IMR-90 (cell line): ENCODE results near the gene KCNQ5. TPM values are rescaled to one million over a fixed set of nuclear protein-coding genes. Genes with fewer than 3 reads are reported as not detected.

Source experiments
- ATAC-seq: fragments of 200-7000 bp; cut with Tn5 transposase; 2 replicates; pipeline ENCODE4 v1.9.1; 2020; ENCODE audit warnings: low read depth, mild to moderate bottlenecking, moderate library complexity
- BruUV-seq: library from RNA; stranded (reverse); fragments of 400-500 nt; replicated peaks from 2 replicates; lab custom pipeline; 2021; lab: Mats Ljungman, UMichigan
- CTCF ChIA-PET: fragments of 300-600 bp; formaldehyde crosslinking; extraction: SDS; loops from one replicate; lab custom pipeline; 2021; ENCODE audit warnings: antibody characterized with exemption; lab: Yijun Ruan, JAX
- POLR2A ChIA-PET: fragments of 300-600 bp; sonication (Branson Sonifier 250); formaldehyde crosslinking; loops from one replicate; lab custom pipeline; 2022; ENCODE audit warnings: antibody characterized with exemption; ENCODE audit not compliant: unreplicated experiment; lab: Charles Lee
- DNase-seq: peaks from one replicate; pipeline ENCODE4 v3.0.0; 2013
- H2AFZ ChIP-seq: replicated peaks from 2 replicates; pipeline ENCODE3; 2013; ENCODE audit warnings: low read length, mild to moderate bottlenecking; ENCODE audit not compliant: poor library complexity
- H2AK5ac ChIP-seq: 2 replicates; pipeline ENCODE4 v1.6.1; 2013; ENCODE audit warnings: low read depth, low read length, inconsistent platforms
- H2AK9ac ChIP-seq: replicated peaks from 2 replicates; pipeline ENCODE3; 2013; ENCODE audit warnings: mild to moderate bottlenecking, low read depth, low read length, moderate library complexity; ENCODE audit not compliant: poor library complexity
- H2BK120ac ChIP-seq: 2 replicates; pipeline ENCODE4 v1.6.1; 2013; ENCODE audit warnings: low read depth, low read length, inconsistent platforms
- H2BK15ac ChIP-seq: 3 replicates; pipeline ENCODE4 v1.6.1; 2013; ENCODE audit warnings: low read depth, low read length, inconsistent platforms
- H2BK20ac ChIP-seq: 2 replicates; pipeline ENCODE4 v1.6.1; 2013; ENCODE audit warnings: low read depth, mild to moderate bottlenecking, inconsistent platforms, low read length, moderate library complexity
- H2BK5ac ChIP-seq: 2 replicates; pipeline ENCODE4 v1.6.1; 2013; ENCODE audit warnings: mild to moderate bottlenecking, low read depth, low read length, inconsistent platforms; ENCODE audit not compliant: poor library complexity, severe bottlenecking
- H3K14ac ChIP-seq: replicated peaks from 2 replicates; pipeline ENCODE4 v1.6.1; 2013; ENCODE audit warnings: low read depth, low read length, inconsistent platforms
- H3K18ac ChIP-seq: 2 replicates; pipeline ENCODE4 v1.6.1; 2013; ENCODE audit warnings: low read depth, low read length, control low read depth
- H3K23ac ChIP-seq: 2 replicates; pipeline ENCODE4 v1.6.1; 2013; ENCODE audit warnings: low read depth, low read length, inconsistent platforms
- H3K27ac ChIP-seq: 2 replicates; pipeline ENCODE4 v1.5.1; 2013; ENCODE audit warnings: mild to moderate bottlenecking, control low read depth, low read length; ENCODE audit not compliant: insufficient read depth
- H3K27me3 ChIP-seq: 2 replicates; pipeline ENCODE4 v1.6.1; 2013; ENCODE audit warnings: low read length; ENCODE audit not compliant: control insufficient read depth, insufficient read depth
- H3K36me3 ChIP-seq: 2 replicates; pipeline ENCODE4 v1.6.1; 2013; ENCODE audit warnings: low read length, mixed read lengths; ENCODE audit not compliant: control insufficient read depth, insufficient read depth
- H3K4ac ChIP-seq: 2 replicates; pipeline ENCODE4 v1.6.1; 2013; ENCODE audit warnings: low read depth, low read length, inconsistent platforms
- H3K4me1 ChIP-seq: 2 replicates; pipeline ENCODE4 v1.6.1; 2013; ENCODE audit warnings: low read length, mixed read lengths; ENCODE audit not compliant: control insufficient read depth, insufficient read depth
- H3K4me2 ChIP-seq: 2 replicates; pipeline ENCODE4 v1.6.1; 2013; ENCODE audit warnings: low read depth, mild to moderate bottlenecking, control low read depth, low read length, moderate library complexity
- H3K4me3 ChIP-seq: 2 replicates; pipeline ENCODE4 v1.5.1; 2013; ENCODE audit warnings: low read depth, mild to moderate bottlenecking, control low read depth, low read length, moderate library complexity; ENCODE audit not compliant: insufficient read depth
- H3K56ac ChIP-seq: 2 replicates; pipeline ENCODE4 v1.6.1; 2013; ENCODE audit warnings: low read length, inconsistent platforms; ENCODE audit not compliant: insufficient read depth; ENCODE audit errors: extremely low read depth
- H3K79me1 ChIP-seq, 2 experiments: 2 replicates each; pipeline ENCODE4 v1.6.1; 2013; ENCODE audit warnings: low read length in 2 of 2, inconsistent platforms in 1 of 2, low read depth in 1 of 2
- H3K9ac ChIP-seq: 2 replicates; pipeline ENCODE4 v1.6.1; 2013; ENCODE audit warnings: low read depth, low read length, control low read depth
- H3K9me1 ChIP-seq: 2 replicates; pipeline ENCODE4 v1.6.1; 2013; ENCODE audit warnings: low read length, inconsistent platforms; ENCODE audit not compliant: insufficient read depth
- H3K9me3 ChIP-seq: 2 replicates; pipeline ENCODE4 v1.6.1; 2013; ENCODE audit warnings: low read length; ENCODE audit not compliant: control insufficient read depth, insufficient read depth
- H4K20me1 ChIP-seq: 2 replicates; pipeline ENCODE4 v1.6.1; 2013; ENCODE audit warnings: low read length, inconsistent platforms; ENCODE audit not compliant: insufficient read depth
- H4K5ac ChIP-seq: 2 replicates; pipeline ENCODE4 v1.6.1; 2013; ENCODE audit warnings: mild to moderate bottlenecking, low read depth, low read length, control low read depth
- H4K8ac ChIP-seq, 2 experiments: 2 replicates each; pipeline ENCODE4 v1.6.1; 2013; ENCODE audit warnings: low read depth in 2 of 2, low read length in 2 of 2, control low read depth in 1 of 2, inconsistent platforms in 1 of 2
- H4K91ac ChIP-seq: 2 replicates; pipeline ENCODE4 v1.6.1; 2013; ENCODE audit warnings: low read depth, low read length, inconsistent platforms; ENCODE audit not compliant: insufficient read depth
- BHLHE40 ChIP-seq: fragments of 150-350 bp; IDR thresholded peaks from 2 replicates; pipeline ENCODE4 v1.6.1; 2016; ENCODE audit warnings: mild to moderate bottlenecking, low read depth, low read length
- CEBPB ChIP-seq: IDR thresholded peaks from 2 replicates; pipeline ENCODE4 v1.6.1; 2012; ENCODE audit warnings: low read depth, low read length, improper control_type of control experiment
- CHD1 ChIP-seq: IDR thresholded peaks from 2 replicates; pipeline ENCODE4 v1.6.1; 2012; ENCODE audit warnings: low read depth, low read length, improper control_type of control experiment
- CTCF ChIP-seq: conservative IDR thresholded peaks from 2 replicates; pipeline ENCODE4 v1.5.1; 2012; ENCODE audit warnings: mild to moderate bottlenecking, low read depth, low read length, improper control_type of control experiment
- MAFK ChIP-seq: IDR thresholded peaks from 2 replicates; pipeline ENCODE4 v1.6.1; 2012; ENCODE audit warnings: low read depth, low read length, improper control_type of control experiment
- MXI1 ChIP-seq: IDR thresholded peaks from 2 replicates; pipeline ENCODE4 v1.6.1; 2012; ENCODE audit warnings: low read depth, mild to moderate bottlenecking, low read length, moderate library complexity, borderline replicate concordance
- NFE2L2 ChIP-seq: fragments of 150-350 bp; IDR thresholded peaks from 2 replicates; pipeline ENCODE4 v1.6.1; 2016; ENCODE audit warnings: low read depth, mild to moderate bottlenecking, low read length
- SMC3 ChIP-seq: fragments of 150-350 bp; IDR thresholded peaks from 2 replicates; pipeline ENCODE4 v1.6.1; 2016; ENCODE audit warnings: low read depth, mild to moderate bottlenecking, antibody characterized with exemption, low read length, moderate library complexity
- WGBS, 2 experiments: methylation state at CpG; one replicate each; pipeline versions ENCODE4 v1.1.5 to v1.1.7; 2013; ENCODE audit warnings: missing lambda C conversion rate in 2 of 2; ENCODE audit not compliant: insufficient read length in 1 of 2; ENCODE audit errors: extremely low coverage in 2 of 2; 5-methylcytosine and 5-hydroxymethylcytosine counted together
- dilution Hi-C: fragments of 300-500 bp; cut with HindIII; formaldehyde crosslinking; loops from one replicate; pipeline ENCODE4 v1.14.3; 2018; ENCODE audit warnings: low sequenced_read_pairs; ENCODE audit not compliant: unreplicated experiment
- in situ Hi-C: fragments of 300-500 bp; cut with MboI; formaldehyde crosslinking; loops from 3 replicates; pipeline ENCODE4 v1.14.3; 2019; ENCODE audit warnings: low sequenced_read_pairs, inconsistent platforms, mixed read lengths
- intact Hi-C: fragments of 100-400 bp; cut with micrococcal nuclease; formaldehyde crosslinking; loops from 2 replicates; pipeline ENCODE4 v1.10.0; 2022
- polyA plus RNA-seq, 3 experiments: library from polyadenylated mRNA; depleted of rRNA; stranded (reverse); fragments of >200 nt; gene quantifications; 2 replicates each; pipeline ENCODE4 v1.2.3, GENCODE V29; 2012; ENCODE audit warnings: low replicate concordance in 1 of 3
- total RNA-seq: library from RNA; depleted of rRNA; stranded (reverse); fragments of >200 nt; gene quantifications from 2 replicates; pipeline ENCODE4 v1.2.3, GENCODE V29; 2012
- TF ChIP-seq, protein P1 (sequence below): fragments of 150-350 bp; IDR thresholded peaks from 2 replicates; pipeline ENCODE4 v1.6.1; 2017; ENCODE audit warnings: mild to moderate bottlenecking, antibody characterized with exemption, low read length, low read depth

KCNQ5 gene
- total and polyA plus RNA-seq, 2 of the 4 experiments (the other 2 are of a cell fraction), result 0.75 to 1.3 TPM

- H3K18ac ChIP-seq, result no peak overlapping the region
- no peak overlapping the region for H4K91ac ChIP-seq
- no peak overlapping the region for H3K4me2 ChIP-seq
- H2BK120ac ChIP-seq, result no peak overlapping the region
- WGBS, 2 experiments, result no CpG with 5 or more reads among the region's 2 CpGs
- no peak for TF ChIP-seq MAFK
- no peak for TF ChIP-seq MXI1
- TF ChIP-seq CEBPB, result no peak
- no peak for TF ChIP-seq BHLHE40
- no peak for TF ChIP-seq SMC3
- no peak for TF ChIP-seq CHD1
- TF ChIP-seq CTCF, result no peak
- TF ChIP-seq, protein P1, sequence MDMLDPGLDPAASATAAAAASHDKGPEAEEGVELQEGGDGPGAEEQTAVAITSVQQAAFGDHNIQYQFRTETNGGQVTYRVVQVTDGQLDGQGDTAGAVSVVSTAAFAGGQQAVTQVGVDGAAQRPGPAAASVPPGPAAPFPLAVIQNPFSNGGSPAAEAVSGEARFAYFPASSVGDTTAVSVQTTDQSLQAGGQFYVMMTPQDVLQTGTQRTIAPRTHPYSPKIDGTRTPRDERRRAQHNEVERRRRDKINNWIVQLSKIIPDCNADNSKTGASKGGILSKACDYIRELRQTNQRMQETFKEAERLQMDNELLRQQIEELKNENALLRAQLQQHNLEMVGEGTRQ, result no peak
- TF ChIP-seq NFE2L2, result no peak
- intact Hi-C loops (no loop called here), in situ Hi-C loops (no loop called here), dilution Hi-C loops (no loop called here)
- no peak overlapping the region for H4K8ac ChIP-seq
- no peak overlapping the region for H3K9ac ChIP-seq
- no peak overlapping the region for H3K4ac ChIP-seq
- no peaks in the 10 kb centered on the region for H3K27me3 ChIP-seq
- H2BK15ac ChIP-seq, result no peak overlapping the region
- no peak overlapping the region for H3K23ac ChIP-seq
- H2AFZ ChIP-seq, result no peak overlapping the region
- no peak overlapping the region for H3K14ac ChIP-seq
- ATAC-seq (no peak), DNase-seq (no peak)
- H3K9me1 ChIP-seq, result no peaks in the 10 kb centered on the region
- H3K36me3 ChIP-seq, result no peaks in the 10 kb centered on the region
- no peak overlapping the region for H3K4me3 ChIP-seq
- BruUV-seq, result no TSS peak
- no peak overlapping the region for H2AK5ac ChIP-seq
- H3K79me1 ChIP-seq, result no peaks in the 10 kb centered on the region
- H2BK5ac ChIP-seq, result no peak overlapping the region
- no peak overlapping the region for H4K5ac ChIP-seq
- H2BK20ac ChIP-seq, result no peak overlapping the region
- no peak overlapping the region for H2AK9ac ChIP-seq
- H3K56ac ChIP-seq, result no peak overlapping the region
- H3K27ac ChIP-seq, result no peak overlapping the region
- no peaks in the 10 kb centered on the region for H3K4me1 ChIP-seq
- H4K20me1 ChIP-seq, result no peaks in the 10 kb centered on the region
- CTCF ChIA-PET, result interaction anchor here (1.6 kb wide), 1 partner anchor 429 kb away, joined by 4 read pairs; no protein-coding TSS in a partner anchor
- no peaks in the 10 kb centered on the region for H3K9me3 ChIP-seq
- POLR2A ChIA-PET, result no interaction called here
These were observed 423.7 kb downstream of the KCNQ5 start for GRCh38 chr6:73045609-73046008.
